Measurements from ENCODE around the gene PRKAR2A.

The PRKAR2A gene

DNA sequence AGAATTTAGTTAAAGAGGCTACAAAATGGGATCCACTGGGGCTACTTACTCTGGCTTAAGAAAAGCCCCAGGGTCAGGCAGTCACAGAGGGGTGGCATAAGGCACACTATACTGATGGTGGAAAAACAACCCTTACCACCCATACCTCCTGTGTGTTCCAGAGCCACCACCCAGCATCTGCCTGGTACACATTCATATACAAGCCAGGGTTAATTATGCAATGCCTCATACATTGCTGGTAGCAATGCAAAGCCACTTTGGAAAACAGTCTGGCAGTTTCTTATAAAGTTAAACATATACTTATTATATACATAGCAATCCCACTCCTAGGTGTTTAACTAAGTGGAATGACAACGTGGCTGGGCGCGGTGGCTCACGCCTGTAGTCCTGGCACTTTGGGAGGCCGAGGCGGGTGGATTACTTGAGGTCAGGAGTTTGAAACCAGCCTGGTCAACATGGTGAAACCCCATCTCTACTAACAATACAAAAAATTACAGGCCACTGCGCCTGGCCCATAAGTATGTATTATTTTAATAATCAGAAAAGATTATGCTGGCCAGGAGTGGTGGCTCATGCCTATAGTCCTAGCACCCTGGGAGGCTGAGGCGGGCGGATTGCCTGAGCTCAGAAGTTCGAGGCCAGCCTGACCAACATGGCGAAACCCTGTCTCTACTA lies 146.8 kb downstream of the PRKAR2A start:
- peak overlapping the region in 1 of 21 experiments; percentile 6 for H3K27ac ChIP-seq
- no peak overlapping the region for H3K4me3 ChIP-seq

DNA sequence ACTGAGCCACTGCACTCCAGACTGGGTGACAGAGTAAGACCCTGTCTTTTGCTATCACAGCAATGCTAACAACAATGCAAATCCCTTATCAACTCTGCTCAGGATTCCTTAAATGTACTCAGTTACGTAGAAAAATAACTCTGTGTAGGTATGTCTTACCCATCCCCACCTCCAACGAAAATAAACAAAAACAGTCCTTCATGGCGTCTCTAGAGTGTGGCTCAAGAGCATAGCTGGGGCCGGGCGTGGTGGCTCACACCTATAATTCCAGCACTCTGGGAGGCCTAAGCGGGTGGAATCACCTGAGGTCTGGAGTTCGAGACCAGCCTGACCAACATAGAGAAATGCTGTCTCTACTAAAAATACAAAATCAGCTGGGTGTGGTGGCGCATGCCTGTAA lies 148.8 kb downstream of the PRKAR2A start:
- no peak overlapping the region for H3K27ac ChIP-seq
- H3K4me3 ChIP-seq = no peak overlapping the region

DNA sequence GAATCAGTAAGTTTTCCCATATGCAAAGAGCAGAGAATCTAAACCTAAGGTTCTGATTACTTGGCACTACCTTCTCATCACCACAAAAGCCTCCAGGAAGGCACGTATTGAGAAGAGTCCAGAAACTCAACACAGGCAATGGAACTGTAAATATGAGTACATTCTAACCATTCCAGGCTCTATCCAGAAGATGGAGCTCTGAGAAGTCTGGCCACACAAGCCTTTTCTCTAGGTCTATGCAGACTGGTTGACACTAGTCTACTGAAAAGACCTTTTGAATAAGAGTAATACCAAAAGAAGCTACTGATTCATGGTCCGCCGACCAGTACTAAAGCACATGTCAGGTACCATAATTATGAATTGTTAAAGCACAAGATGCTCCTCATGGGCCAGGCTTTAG lies 149.7 kb downstream of the PRKAR2A start:
- peak overlapping the region in 1 of 21 experiments; percentile 6 for H3K27ac ChIP-seq
- no peak overlapping the region for H3K4me3 ChIP-seq

DNA sequence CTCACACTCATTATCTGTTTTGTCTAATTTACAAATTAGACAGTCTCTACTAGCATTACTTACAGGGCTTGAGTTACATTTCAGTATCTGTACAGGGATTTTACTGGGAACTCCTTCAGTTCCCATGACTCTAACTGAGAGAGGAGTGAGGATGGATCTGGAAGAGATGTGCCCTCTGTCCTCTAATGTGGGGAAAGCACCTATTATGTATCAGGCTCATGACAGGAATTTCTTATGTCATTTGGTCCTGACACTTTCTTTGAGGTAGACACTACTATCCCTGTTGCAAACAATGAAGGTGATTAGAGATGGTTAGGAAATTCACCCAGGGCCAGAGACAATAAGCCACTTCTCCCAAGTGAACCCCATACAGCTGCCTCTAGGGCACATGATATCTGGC lies 151.1 kb downstream of the PRKAR2A start:
- Histone ChIP-seq H3K27ac (peak overlapping the region in 7 of 21 experiments; percentile 21 to 86 (median 51)), H3K4me3 (no peak overlapping the region)
